ENCODE results near the gene SYNGR3. TPM values are rescaled to one million over a fixed set of nuclear protein-coding genes. Genes with fewer than 3 reads are reported as not detected.

Gene SYNGR3
- total RNA-seq, 4 donors from 2014 or later: 0.38 to 1.0 (median 1.0) TPM; not detected in 1

GRCh38 chr16:2019921-2020831 lies 30.4 kb downstream of the SYNGR3 start:
- DNase-seq: no peak
- 1 to 2% methylated on average over 14 to 38 of the region's 96 CpGs for WGBS, 2 donors
- Histone ChIP-seq H3K27me3 (peaks cover 3 to 62% (median 11%) of the 10 kb centered on the region in 4 donors), H3K9me3 (no peaks in the 10 kb centered on the region), H3K27ac (no peak overlapping the region), H3K4me1 (peaks cover 31 to 53% (median 32%) of the 10 kb centered on the region in 3 donors), H3K36me3 (no peaks in the 10 kb centered on the region), H3K4me3 (peak overlapping the region in 2 of 4 donors; percentile 21 to 50)
- no peak for TF ChIP-seq CTCF (IDR thresholded peaks at IDR 0.05)
- TF ChIP-seq POLR2A (IDR thresholded peaks at IDR 0.05): no peak
- intact Hi-C loops (cut with DNase I): loop anchor here (5.0 kb wide), 1 partner anchor 122 kb away; no protein-coding TSS in a partner anchor

GRCh38 chr16:2022723-2023091 lies 32.9 kb downstream of the SYNGR3 start:
- DNase-seq: no peak
- Histone ChIP-seq H3K9me3 (no peaks in the 10 kb centered on the region), H3K27me3 (peaks cover 3 to 57% (median 11%) of the 10 kb centered on the region in 4 donors), H3K36me3 (no peaks in the 10 kb centered on the region), H3K4me1 (peaks cover 32 to 67% (median 41%) of the 10 kb centered on the region in 3 donors), H3K4me3 (peak overlapping the region in 3 of 4 donors; percentile 31 to 61 (median 32)), H3K27ac (peak overlapping the region; percentile 29 to 85 (median 78))
- TF ChIP-seq CTCF (IDR thresholded peaks at IDR 0.05): no peak
- no peak for TF ChIP-seq POLR2A (IDR thresholded peaks at IDR 0.05)
- intact Hi-C loops (cut with DNase I): loop anchor here (5.0 kb wide), 1 partner anchor 120 kb away; no protein-coding TSS in a partner anchor
- 0 to 10% methylated on average over 1 to 2 of the region's 14 CpGs for whole genome bisulfite sequencing, 2 donors

- intact Hi-C loops (cut with DNase I): loop anchor here (5.0 kb wide), 1 partner anchor 119 kb away; no protein-coding TSS in a partner anchor
Measured at GRCh38 chr16:2023092-2024031, 33.6 kb downstream of the SYNGR3 start.

GRCh38 chr16:2024032-2024420 lies 34.3 kb downstream of the SYNGR3 start:
- TF ChIP-seq CTCF (IDR thresholded peaks at IDR 0.05) (no peak), POLR2A (IDR thresholded peaks at IDR 0.05) (no peak)
- no peak for DNase-seq
- intact Hi-C loops (cut with DNase I): loop anchor here (5.0 kb wide), 1 partner anchor 118 kb away; no protein-coding TSS in a partner anchor
- Histone ChIP-seq H3K27me3 (peaks cover 3 to 44% (median 11%) of the 10 kb centered on the region in 4 donors), H3K36me3 (no peaks in the 10 kb centered on the region), H3K4me3 (peak overlapping the region in 2 of 4 donors; percentile 32 to 61), H3K4me1 (peaks cover 41 to 80% (median 51%) of the 10 kb centered on the region in 3 donors), H3K9me3 (no peaks in the 10 kb centered on the region), H3K27ac (peak overlapping the region; percentile 29 to 85 (median 78))
- whole genome bisulfite sequencing, 2 donors: 88 to 91% methylated on average over 12 of the region's 12 CpGs

More at GRCh38 chr16:2023092-2024031, 33.6 kb downstream of the SYNGR3 start:
- 24 to 42% methylated on average over 1 to 11 of the region's 53 CpGs for WGBS, 2 donors
- Histone ChIP-seq H3K4me1 (peaks cover 37 to 73% (median 48%) of the 10 kb centered on the region in 3 donors), H3K4me3 (peak overlapping the region in 3 of 4 donors; percentile 31 to 61 (median 32)), H3K9me3 (no peaks in the 10 kb centered on the region), H3K27me3 (peaks cover 3 to 51% (median 11%) of the 10 kb centered on the region in 4 donors), H3K27ac (peak overlapping the region; percentile 29 to 85 (median 78)), H3K36me3 (no peaks in the 10 kb centered on the region)
- TF ChIP-seq POLR2A (IDR thresholded peaks at IDR 0.05) (peak in 1 of 4 donors; percentile 28), CTCF (IDR thresholded peaks at IDR 0.05) (peak; percentile 96 to 100 (median 99))
- DNase-seq: peak; percentile 39

Measured in esophagus squamous epithelium (tissue), 5 donors.